ENCODE results near the gene ILKAP.

GRCh38 chr2:238237431-238238135 lies 34.1 kb upstream of the ILKAP start:
- no peak for TF ChIP-seq POLR2AphosphoS5 (IDR thresholded peaks at IDR 0.05; ENCODE audit: low read depth, low read length)
- no peak for TF ChIP-seq POLR2A (IDR thresholded peaks at IDR 0.05; ENCODE audit: low read depth, low read length)
- no peak for TF ChIP-seq TAF1 (IDR thresholded peaks at IDR 0.05; ENCODE audit: low read depth, low read length)
- TF ChIP-seq SPI1 (IDR thresholded peaks at IDR 0.05; ENCODE audit: low read depth, low read length) = no peak
- TF ChIP-seq POU2F2 (IDR thresholded peaks at IDR 0.05; ENCODE audit: low read depth, low read length) = no peak
